ENCODE data around the gene EI24.

GRCh38 chr11:125553357-125553756, 15.9 kb upstream of the EI24 start:
- TF ChIP-seq, protein P1, sequence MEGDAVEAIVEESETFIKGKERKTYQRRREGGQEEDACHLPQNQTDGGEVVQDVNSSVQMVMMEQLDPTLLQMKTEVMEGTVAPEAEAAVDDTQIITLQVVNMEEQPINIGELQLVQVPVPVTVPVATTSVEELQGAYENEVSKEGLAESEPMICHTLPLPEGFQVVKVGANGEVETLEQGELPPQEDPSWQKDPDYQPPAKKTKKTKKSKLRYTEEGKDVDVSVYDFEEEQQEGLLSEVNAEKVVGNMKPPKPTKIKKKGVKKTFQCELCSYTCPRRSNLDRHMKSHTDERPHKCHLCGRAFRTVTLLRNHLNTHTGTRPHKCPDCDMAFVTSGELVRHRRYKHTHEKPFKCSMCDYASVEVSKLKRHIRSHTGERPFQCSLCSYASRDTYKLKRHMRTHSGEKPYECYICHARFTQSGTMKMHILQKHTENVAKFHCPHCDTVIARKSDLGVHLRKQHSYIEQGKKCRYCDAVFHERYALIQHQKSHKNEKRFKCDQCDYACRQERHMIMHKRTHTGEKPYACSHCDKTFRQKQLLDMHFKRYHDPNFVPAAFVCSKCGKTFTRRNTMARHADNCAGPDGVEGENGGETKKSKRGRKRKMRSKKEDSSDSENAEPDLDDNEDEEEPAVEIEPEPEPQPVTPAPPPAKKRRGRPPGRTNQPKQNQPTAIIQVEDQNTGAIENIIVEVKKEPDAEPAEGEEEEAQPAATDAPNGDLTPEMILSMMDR (conservative IDR thresholded peaks at IDR 0.05; ENCODE audit: low read depth, low read length) = no peak
- no peak for TF ChIP-seq SMC3 (IDR thresholded peaks at IDR 0.05; ENCODE audit: low read depth, low read length)
- no peak for TF ChIP-seq NFE2L2 (IDR thresholded peaks at IDR 0.05; ENCODE audit: low read depth, low read length)
- TF ChIP-seq, protein P2, sequence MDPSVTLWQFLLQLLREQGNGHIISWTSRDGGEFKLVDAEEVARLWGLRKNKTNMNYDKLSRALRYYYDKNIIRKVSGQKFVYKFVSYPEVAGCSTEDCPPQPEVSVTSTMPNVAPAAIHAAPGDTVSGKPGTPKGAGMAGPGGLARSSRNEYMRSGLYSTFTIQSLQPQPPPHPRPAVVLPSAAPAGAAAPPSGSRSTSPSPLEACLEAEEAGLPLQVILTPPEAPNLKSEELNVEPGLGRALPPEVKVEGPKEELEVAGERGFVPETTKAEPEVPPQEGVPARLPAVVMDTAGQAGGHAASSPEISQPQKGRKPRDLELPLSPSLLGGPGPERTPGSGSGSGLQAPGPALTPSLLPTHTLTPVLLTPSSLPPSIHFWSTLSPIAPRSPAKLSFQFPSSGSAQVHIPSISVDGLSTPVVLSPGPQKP (IDR thresholded peaks at IDR 0.05; ENCODE audit: borderline replicate concordance, low read depth, low read length) = no peak
- no peak for TF ChIP-seq POLR2A (IDR thresholded peaks at IDR 0.05; ENCODE audit: low read depth, low read length)
- TF ChIP-seq CHD1 (IDR thresholded peaks at IDR 0.05; ENCODE audit: low read depth, low read length) = no peak
- no peak for TF ChIP-seq CEBPB (IDR thresholded peaks at IDR 0.05; ENCODE audit: low read depth, low read length)
- TF ChIP-seq MAZ (IDR thresholded peaks at IDR 0.05; ENCODE audit: borderline replicate concordance, low read depth, low read length) = no peak
- TF ChIP-seq RCOR1 (IDR thresholded peaks at IDR 0.05; ENCODE audit: insufficient replicate concordance, low read length) = no peak
- no peak for TF ChIP-seq MAFK (IDR thresholded peaks at IDR 0.05; ENCODE audit: low read depth, low read length)
- TF ChIP-seq MXI1 (IDR thresholded peaks at IDR 0.05; ENCODE audit: borderline replicate concordance, low read depth, low read length) = no peak

Data from IMR-90 (cell line).